ENCODE results near the gene CCDC85C. TPM values are rescaled to one million over a fixed set of nuclear protein-coding genes. Genes with fewer than 3 reads are reported as not detected.

CCDC85C gene
- polyA plus RNA-seq, 1 experiment: 11.8 TPM

DNA sequence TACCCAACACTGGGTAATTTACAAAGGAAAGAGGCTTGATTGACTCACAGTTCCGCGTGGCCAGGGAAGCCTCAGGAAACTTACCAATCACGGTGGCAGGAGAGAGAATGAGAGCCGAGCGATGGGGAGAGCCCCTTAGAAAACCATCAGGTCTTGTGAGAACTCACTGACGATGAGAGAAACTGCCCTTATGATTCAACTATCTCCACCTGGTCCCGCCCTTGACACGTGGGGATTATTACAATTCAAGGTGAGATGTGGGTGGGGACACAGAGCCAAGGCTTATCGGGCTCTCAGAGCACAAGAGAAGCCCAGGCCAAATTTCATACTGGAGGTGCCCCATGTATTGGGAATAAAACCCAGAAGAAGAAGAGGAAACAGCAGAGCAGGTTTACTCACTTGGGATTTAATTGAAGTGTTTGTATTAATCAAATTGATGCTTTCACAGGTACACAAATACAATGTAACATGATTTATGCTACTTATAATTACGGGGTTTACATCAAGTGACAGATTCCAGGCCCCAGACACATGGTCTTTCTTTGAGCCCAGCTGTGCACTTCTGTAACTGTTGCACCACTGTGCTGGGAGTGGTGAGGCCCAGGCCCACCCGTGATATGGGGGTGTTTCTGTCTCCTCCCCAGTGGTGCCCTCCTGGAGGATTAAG lies 8.2 kb upstream of the CCDC85C start:
- POLR2A ChIA-PET: interaction anchor here (0.6 kb wide), 1 partner anchor 715 kb away, joined by 4 read pairs; no protein-coding TSS in a partner anchor
- CTCF ChIA-PET: interaction anchor here (1.8 kb wide), 1 partner anchor 94 kb away, joined by 4 read pairs; no protein-coding TSS in a partner anchor
- no peak for DNase-seq (ENCODE audit: low read depth)
- TF ChIP-seq, protein P1, sequence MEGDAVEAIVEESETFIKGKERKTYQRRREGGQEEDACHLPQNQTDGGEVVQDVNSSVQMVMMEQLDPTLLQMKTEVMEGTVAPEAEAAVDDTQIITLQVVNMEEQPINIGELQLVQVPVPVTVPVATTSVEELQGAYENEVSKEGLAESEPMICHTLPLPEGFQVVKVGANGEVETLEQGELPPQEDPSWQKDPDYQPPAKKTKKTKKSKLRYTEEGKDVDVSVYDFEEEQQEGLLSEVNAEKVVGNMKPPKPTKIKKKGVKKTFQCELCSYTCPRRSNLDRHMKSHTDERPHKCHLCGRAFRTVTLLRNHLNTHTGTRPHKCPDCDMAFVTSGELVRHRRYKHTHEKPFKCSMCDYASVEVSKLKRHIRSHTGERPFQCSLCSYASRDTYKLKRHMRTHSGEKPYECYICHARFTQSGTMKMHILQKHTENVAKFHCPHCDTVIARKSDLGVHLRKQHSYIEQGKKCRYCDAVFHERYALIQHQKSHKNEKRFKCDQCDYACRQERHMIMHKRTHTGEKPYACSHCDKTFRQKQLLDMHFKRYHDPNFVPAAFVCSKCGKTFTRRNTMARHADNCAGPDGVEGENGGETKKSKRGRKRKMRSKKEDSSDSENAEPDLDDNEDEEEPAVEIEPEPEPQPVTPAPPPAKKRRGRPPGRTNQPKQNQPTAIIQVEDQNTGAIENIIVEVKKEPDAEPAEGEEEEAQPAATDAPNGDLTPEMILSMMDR (IDR thresholded peaks at IDR 0.05; ENCODE audit: insufficient read depth, low read depth, low read length): no peak
- Histone ChIP-seq H3K4me3 (ENCODE audit: low read depth, low read length) (no peak overlapping the region), H3K27me3 (ENCODE audit: control insufficient read depth, insufficient read depth, low read length) (no peaks in the 10 kb centered on the region), H3K36me3 (ENCODE audit: control insufficient read depth, insufficient read depth, low read length) (no peaks in the 10 kb centered on the region)

DNA sequence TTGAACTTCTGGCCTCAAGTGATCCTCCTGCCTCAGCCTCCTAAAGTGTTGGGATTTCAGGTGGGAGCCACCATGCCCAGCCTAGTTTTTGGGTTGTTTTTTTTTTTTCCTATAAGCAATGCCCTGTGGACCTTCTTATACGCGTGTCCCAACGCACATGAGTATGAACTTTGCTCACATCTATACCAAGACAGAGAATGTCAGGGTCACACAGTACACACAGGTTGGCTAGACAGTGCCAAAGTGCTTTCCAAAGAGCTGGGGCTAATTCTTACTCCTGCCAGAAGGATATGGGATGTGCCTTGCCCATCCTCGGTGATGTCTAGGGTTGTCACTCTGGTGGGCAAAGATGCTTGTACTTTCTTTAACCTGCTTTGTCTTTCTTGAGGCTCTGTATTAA lies 7.6 kb upstream of the CCDC85C start:
- CTCF ChIA-PET: interaction anchor here (1.0 to 1.8 kb wide), 2 partner anchors 17 to 94 kb away, joined by 4 read pairs; no protein-coding TSS in a partner anchor
- no peaks in the 10 kb centered on the region for H3K36me3 ChIP-seq (ENCODE audit: control insufficient read depth, insufficient read depth, low read length)
- H3K4me3 ChIP-seq (ENCODE audit: low read depth, low read length): no peak overlapping the region
- TF ChIP-seq, protein P1 (IDR thresholded peaks at IDR 0.05; ENCODE audit: insufficient read depth, low read depth, low read length): no peak
- POLR2A ChIA-PET: no interaction called here
- DNase-seq (ENCODE audit: low read depth): no peak
- H3K27me3 ChIP-seq (ENCODE audit: control insufficient read depth, insufficient read depth, low read length): no peaks in the 10 kb centered on the region

DNA sequence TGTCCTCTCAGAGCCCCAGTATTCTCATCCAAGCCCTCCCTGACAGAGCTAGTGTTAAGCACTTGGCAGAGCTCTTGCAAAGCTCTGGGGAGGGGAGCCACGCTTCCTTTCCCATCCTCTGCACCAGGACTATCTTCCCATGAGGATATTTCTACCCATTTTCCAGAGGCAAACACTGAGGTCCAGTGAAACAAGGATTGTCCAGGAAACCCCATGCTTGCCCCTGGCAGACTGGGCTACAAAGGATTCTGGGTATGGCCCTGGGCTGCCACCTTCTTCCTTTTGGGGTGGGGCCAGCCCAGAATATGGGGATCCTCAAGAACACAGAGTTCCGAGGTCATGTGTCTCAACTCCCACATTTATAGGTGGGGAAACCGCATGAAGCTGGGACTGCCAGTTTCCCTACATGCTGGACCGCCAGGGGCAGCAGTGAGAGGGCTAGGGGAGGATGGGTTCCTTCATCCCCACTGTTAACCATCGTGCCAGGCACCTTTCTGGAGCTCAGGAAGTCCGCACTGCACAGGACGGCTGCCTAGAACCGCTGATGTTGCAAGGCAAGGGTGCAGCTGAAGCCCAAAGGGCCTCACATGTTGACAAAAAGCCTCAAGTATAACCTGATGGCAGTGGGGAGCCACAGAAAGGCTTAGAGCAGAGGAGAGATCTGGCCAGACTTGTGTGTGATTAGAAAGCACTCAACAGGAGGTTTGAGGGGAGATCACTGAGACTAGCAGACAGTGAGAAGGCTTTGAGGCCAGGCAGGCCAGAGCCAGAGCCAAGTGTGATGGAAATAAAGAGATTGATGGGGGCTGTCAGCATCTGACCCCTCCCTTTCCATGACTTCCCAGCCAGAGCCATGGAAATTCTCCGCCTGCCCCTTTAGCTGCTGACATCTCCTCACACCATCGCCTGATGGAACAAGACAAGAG lies 5.5 kb upstream of the CCDC85C start:
- no peaks in the 10 kb centered on the region for H3K36me3 ChIP-seq (ENCODE audit: control insufficient read depth, insufficient read depth, low read length)
- TF ChIP-seq, protein P1 (IDR thresholded peaks at IDR 0.05; ENCODE audit: insufficient read depth, low read depth, low read length): peak; percentile 64
- ChIA-PET CTCF (interaction anchor here (0.6 to 2.5 kb wide), 13 partner anchors 8 to 88 kb away, joined by 3 to 15 read pairs (median 4); no protein-coding TSS in a partner anchor), POLR2A (no interaction called here)
- no peak for DNase-seq (ENCODE audit: low read depth)
- H3K27me3 ChIP-seq (ENCODE audit: control insufficient read depth, insufficient read depth, low read length): no peaks in the 10 kb centered on the region
- H3K4me3 ChIP-seq (ENCODE audit: low read depth, low read length): no peak overlapping the region

DNA sequence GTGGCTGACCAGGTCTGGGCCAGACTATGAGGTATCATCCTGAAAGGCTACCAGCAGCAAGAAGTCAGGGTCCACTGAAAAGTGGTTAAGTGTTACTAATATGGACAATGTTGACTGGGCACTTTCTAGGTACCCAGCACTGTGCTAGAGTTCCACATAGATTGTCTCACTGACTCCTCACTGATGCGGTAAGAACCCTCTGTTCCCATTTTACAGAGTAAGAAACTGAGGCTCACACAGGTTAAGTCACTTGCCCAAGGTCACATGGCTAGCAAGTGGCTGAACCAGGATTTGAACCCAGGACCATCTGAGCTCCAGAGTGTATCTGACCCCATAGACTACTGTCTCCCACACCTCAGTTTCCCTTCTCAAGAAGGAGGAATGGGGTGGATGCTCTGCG lies 4.6 kb upstream of the CCDC85C start:
- no peaks in the 10 kb centered on the region for H3K36me3 ChIP-seq (ENCODE audit: control insufficient read depth, insufficient read depth, low read length)
- TF ChIP-seq, protein P1 (IDR thresholded peaks at IDR 0.05; ENCODE audit: insufficient read depth, low read depth, low read length): no peak
- H3K27me3 ChIP-seq (ENCODE audit: control insufficient read depth, insufficient read depth, low read length): no peaks in the 10 kb centered on the region
- no peak for DNase-seq (ENCODE audit: low read depth)
- ChIA-PET CTCF (interaction anchor here (0.8 to 2.5 kb wide), 5 partner anchors 9 to 291 kb away, joined by 4 to 15 read pairs (median 6); no protein-coding TSS in a partner anchor), POLR2A (no interaction called here)
- no peak overlapping the region for H3K4me3 ChIP-seq (ENCODE audit: low read depth, low read length)

DNA sequence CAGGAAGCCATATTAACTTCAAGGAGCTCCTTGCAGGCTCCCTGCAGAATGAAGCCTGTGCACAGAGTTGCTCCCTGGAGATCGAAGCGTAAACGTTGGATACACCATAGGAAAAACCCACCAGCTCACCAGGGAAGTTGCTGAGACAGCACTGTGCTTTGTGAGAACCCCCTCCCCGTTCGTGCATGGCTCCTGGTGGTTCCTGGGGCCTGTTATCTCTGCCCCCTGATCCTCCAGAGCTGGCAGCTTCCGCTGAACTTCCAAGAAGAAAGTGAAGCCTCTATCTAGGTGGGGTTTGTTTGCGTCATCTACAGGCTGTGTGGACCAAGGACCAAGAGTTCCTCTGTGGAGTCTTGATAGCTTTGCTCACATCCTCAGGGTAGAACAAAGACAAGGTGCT lies 2.4 kb upstream of the CCDC85C start:
- Histone ChIP-seq H3K36me3 (ENCODE audit: control insufficient read depth, insufficient read depth, low read length) (no peaks in the 10 kb centered on the region), H3K4me3 (ENCODE audit: low read depth, low read length) (no peak overlapping the region), H3K27me3 (ENCODE audit: control insufficient read depth, insufficient read depth, low read length) (no peaks in the 10 kb centered on the region)
- TF ChIP-seq, protein P1 (IDR thresholded peaks at IDR 0.05; ENCODE audit: insufficient read depth, low read depth, low read length): no peak
- no peak for DNase-seq (ENCODE audit: low read depth)
- ChIA-PET POLR2A (no interaction called here), CTCF (interaction anchor here (0.7 to 4.2 kb wide), 5 partner anchors 9 to 85 kb away, joined by 3 to 13 read pairs (median 4); no protein-coding TSS in a partner anchor)

All from BJ (cell line).